Fibroblast of lung (primary cell): ENCODE measurements around the gene SLIT2. TPM values are rescaled to one million over a fixed set of nuclear protein-coding genes. Genes with fewer than 3 reads are reported as not detected.

Source experiments
- DNase-seq, 2 donors: peaks; one replicate each; pipeline versions ENCODE4 v3.0.0 to v3.0.0-alpha.2; 2010; ENCODE audit warnings: low read depth in 2 of 2
- H2AFZ ChIP-seq: 2 replicates; pipeline ENCODE4 v1.5.1; 2012; ENCODE audit warnings: low read length, control low read depth, inconsistent platforms
- H3K27ac ChIP-seq: 2 replicates; pipeline ENCODE4 v1.5.1; 2011; ENCODE audit warnings: low read length, control low read depth; ENCODE audit not compliant: insufficient read depth
- H3K27me3 ChIP-seq: 2 replicates; pipeline ENCODE4 v1.5.1; 2011; ENCODE audit warnings: mild to moderate bottlenecking, low read length; ENCODE audit not compliant: control insufficient read depth, insufficient read depth
- H3K36me3 ChIP-seq: 2 replicates; pipeline ENCODE4 v1.5.1; 2011; ENCODE audit warnings: low read length; ENCODE audit not compliant: control insufficient read depth, insufficient read depth
- H3K4me1 ChIP-seq: 2 replicates; pipeline ENCODE4 v1.5.1; 2011; ENCODE audit warnings: low read length; ENCODE audit not compliant: control insufficient read depth, insufficient read depth; ENCODE audit errors: extremely low read depth
- H3K4me2 ChIP-seq: 2 replicates; pipeline ENCODE4 v1.5.1; 2011; ENCODE audit warnings: low read length, control low read depth; ENCODE audit not compliant: insufficient read depth; ENCODE audit errors: extremely low read depth
- H3K4me3 ChIP-seq, 4 experiments: fragments of 200-600 bp in 1 of 4; sonication (generic) in 1 of 4; replicated peaks in 1 of 4; 2 replicates each; pipeline ENCODE4 v1.5.1; 2011 to 2016; ENCODE audit warnings: low read length in 4 of 4, low read depth in 3 of 4, mild to moderate bottlenecking in 3 of 4, control low read depth in 2 of 4, inconsistent platforms in 1 of 4, mixed read lengths in 1 of 4; ENCODE audit not compliant: insufficient read depth in 1 of 4; ENCODE audit errors: control extremely low read depth in 1 of 4
- H3K79me2 ChIP-seq: 2 replicates; pipeline ENCODE4 v1.5.1; 2012; ENCODE audit warnings: mild to moderate bottlenecking, low read length, inconsistent platforms; ENCODE audit not compliant: control insufficient read depth, insufficient read depth
- H3K9ac ChIP-seq: 2 replicates; pipeline ENCODE4 v1.5.1; 2011; ENCODE audit warnings: mild to moderate bottlenecking, low read length, control low read depth; ENCODE audit not compliant: insufficient read depth
- H3K9me3 ChIP-seq: 2 replicates; pipeline ENCODE4 v1.5.1; 2012; ENCODE audit warnings: low read depth, low read length; ENCODE audit not compliant: control insufficient read depth, insufficient read depth
- H4K20me1 ChIP-seq: 2 replicates; pipeline ENCODE4 v1.5.1; 2011; ENCODE audit warnings: low read length; ENCODE audit not compliant: control insufficient read depth, insufficient read depth; ENCODE audit errors: extremely low read depth
- EZH2 ChIP-seq: IDR thresholded peaks from 2 replicates; pipeline ENCODE4 v1.5.1; 2012; ENCODE audit warnings: low read length, control low read depth, mild to moderate bottlenecking; ENCODE audit errors: missing control alignments
- polyA plus RNA-seq, 2 donors: library from polyadenylated mRNA; depleted of rRNA in 1 of 2; stranded (reverse) in 1 of 2; unstranded in 1 of 2; fragments of >200 nt; gene quantifications; 2 replicates each; pipeline ENCODE4 v1.2.1, GENCODE V29; 2011 to 2012; ENCODE audit warnings: missing spikeins in 1 of 2
- total RNA-seq: library from RNA; depleted of rRNA; stranded (reverse); fragments of >200 nt; gene quantifications from 2 replicates; pipeline ENCODE4 v1.2.1, GENCODE V29; 2014
- TF ChIP-seq, protein P1 (sequence below), 2 donors: IDR thresholded peaks in 1 of 2; conservative IDR thresholded peaks in 1 of 2; 1 replicate in 1 of 2; 2 replicates in 1 of 2; pipeline ENCODE4 v1.5.1; 2011 to 2012; ENCODE audit warnings: low read length in 2 of 2, control low read depth in 1 of 2, inconsistent platforms in 1 of 2, low read depth in 1 of 2, mild to moderate bottlenecking in 1 of 2

Gene SLIT2
- total and polyA plus RNA-seq, 2 donors (not counting 1 experiment from before 2014, with no cell fraction given), result 12.6 to 27.8 TPM

DNA sequence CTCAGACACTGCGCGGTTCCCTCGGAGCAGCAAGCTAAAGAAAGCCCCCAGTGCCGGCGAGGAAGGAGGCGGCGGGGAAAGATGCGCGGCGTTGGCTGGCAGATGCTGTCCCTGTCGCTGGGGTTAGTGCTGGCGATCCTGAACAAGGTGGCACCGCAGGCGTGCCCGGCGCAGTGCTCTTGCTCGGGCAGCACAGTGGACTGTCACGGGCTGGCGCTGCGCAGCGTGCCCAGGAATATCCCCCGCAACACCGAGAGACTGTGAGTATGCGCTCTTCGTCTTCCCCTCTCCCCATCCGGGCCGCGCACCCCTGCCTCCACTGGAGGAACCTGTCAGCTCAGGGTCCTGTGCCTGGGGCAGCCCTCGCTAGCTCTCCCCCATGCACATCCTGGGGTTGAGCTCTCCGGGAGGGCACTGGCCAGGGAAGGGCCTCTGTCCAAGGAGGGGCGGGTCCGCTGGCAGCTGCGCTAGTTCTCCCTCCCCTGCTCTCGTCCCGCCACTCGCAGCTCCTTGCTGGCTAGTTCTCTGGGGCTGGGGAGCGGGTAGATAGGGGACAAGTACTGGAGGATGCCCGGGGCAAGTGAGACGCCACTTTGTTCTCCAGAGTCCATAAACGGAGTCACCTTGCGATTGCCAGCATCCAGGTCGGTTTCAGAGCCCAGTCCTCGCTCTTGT, 2.2 kb downstream of the SLIT2 start:
- H3K79me2 ChIP-seq, result peaks cover 39% of the 10 kb centered on the region
- H4K20me1 ChIP-seq, result no peaks in the 10 kb centered on the region
- peaks cover 5% of the 10 kb centered on the region for H3K4me1 ChIP-seq
- H3K36me3 ChIP-seq, result no peaks in the 10 kb centered on the region
- H3K27ac ChIP-seq, result peak overlapping the region; percentile 75
- no peaks in the 10 kb centered on the region for H3K9me3 ChIP-seq
- peak overlapping the region; percentile 67 for H3K9ac ChIP-seq
- peak overlapping the region; percentile 46 to 88 (median 77) for H3K4me3 ChIP-seq
- TF ChIP-seq EZH2, result no peak
- TF ChIP-seq, protein P1, sequence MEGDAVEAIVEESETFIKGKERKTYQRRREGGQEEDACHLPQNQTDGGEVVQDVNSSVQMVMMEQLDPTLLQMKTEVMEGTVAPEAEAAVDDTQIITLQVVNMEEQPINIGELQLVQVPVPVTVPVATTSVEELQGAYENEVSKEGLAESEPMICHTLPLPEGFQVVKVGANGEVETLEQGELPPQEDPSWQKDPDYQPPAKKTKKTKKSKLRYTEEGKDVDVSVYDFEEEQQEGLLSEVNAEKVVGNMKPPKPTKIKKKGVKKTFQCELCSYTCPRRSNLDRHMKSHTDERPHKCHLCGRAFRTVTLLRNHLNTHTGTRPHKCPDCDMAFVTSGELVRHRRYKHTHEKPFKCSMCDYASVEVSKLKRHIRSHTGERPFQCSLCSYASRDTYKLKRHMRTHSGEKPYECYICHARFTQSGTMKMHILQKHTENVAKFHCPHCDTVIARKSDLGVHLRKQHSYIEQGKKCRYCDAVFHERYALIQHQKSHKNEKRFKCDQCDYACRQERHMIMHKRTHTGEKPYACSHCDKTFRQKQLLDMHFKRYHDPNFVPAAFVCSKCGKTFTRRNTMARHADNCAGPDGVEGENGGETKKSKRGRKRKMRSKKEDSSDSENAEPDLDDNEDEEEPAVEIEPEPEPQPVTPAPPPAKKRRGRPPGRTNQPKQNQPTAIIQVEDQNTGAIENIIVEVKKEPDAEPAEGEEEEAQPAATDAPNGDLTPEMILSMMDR (conservative IDR thresholded peaks at IDR 0.05 in 1 of 2, IDR thresholded peaks at IDR 0.05 in 1 of 2; ENCODE audit: low read depth in 1 of 2, low read length in 2 of 2), result no peak
- DNase-seq, result peak; percentile 32 to 46
- peak overlapping the region; percentile 99 for H3K4me2 ChIP-seq
- no peaks in the 10 kb centered on the region for H3K27me3 ChIP-seq
- H2AFZ ChIP-seq, result peak overlapping the region; percentile 77

DNA sequence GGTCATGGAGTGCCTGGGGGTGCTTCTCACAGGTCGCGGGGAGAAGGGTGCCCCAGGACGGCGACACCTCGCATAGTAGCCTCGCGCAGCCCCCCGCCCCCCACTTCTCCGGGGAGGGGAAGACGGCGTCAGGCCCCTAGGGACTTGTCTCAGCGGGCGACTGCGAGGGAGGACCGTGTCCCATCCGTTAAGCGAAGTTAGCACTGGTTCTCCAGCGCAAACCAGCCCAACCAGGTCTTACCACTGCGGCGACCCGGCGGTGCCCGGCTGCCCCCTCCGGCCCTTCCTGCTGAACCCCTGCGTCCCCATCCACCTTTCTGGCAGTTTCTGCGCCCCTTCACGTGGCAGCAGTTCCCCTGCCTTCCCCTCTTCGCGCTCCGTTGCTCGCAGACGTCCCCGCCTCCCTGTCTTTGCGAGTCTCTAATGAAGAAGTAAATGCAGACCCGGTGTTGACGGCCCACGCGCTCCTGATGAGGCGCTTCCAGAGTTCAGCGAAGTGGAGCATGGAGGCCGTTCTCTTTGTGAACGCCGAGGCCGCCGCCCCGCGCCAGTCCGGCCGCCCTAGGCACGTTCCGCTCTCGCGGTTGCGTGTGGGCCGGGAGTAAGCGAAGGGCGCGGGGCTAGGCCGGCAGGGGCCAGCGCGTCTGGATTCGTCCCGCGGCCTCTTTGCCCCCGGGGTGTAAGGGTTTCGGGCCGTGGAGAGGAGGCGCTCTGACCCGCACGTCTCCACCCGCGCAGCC, 3.0 kb downstream of the SLIT2 start:
- H3K4me3 ChIP-seq, result peak overlapping the region; percentile 46 to 88 (median 77)
- peak; percentile 45 to 64 for DNase-seq
- peaks cover 39% of the 10 kb centered on the region for H3K79me2 ChIP-seq
- no peaks in the 10 kb centered on the region for H3K36me3 ChIP-seq
- peak overlapping the region; percentile 77 for H2AFZ ChIP-seq
- no peaks in the 10 kb centered on the region for H4K20me1 ChIP-seq
- TF ChIP-seq, protein P1 (conservative IDR thresholded peaks at IDR 0.05 in 1 of 2, IDR thresholded peaks at IDR 0.05 in 1 of 2; ENCODE audit: low read depth in 1 of 2, low read length in 2 of 2), result no peak
- no peak for TF ChIP-seq EZH2
- no peaks in the 10 kb centered on the region for H3K27me3 ChIP-seq
- H3K27ac ChIP-seq, result peak overlapping the region; percentile 75
- no peaks in the 10 kb centered on the region for H3K9me3 ChIP-seq
- peaks cover 6% of the 10 kb centered on the region for H3K4me1 ChIP-seq
- H3K4me2 ChIP-seq, result peak overlapping the region; percentile 99
- H3K9ac ChIP-seq, result peak overlapping the region; percentile 67

DNA sequence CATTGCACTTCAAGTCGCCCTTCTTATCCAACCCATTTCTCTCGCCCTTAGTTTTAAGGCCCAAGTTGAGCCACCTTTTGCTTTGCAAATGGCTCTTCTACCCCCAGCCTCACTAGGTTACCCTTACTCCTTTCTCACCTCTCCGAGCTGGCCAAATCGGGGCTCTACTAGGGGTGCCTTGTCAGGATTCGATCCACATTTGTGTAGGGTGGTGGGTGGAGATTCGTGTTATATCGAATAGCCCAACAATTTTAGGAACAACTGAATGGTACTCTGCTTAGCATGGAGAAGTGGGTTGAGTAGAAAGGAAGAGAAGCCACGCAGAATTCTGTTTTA, 3.5 kb downstream of the SLIT2 start:
- H3K36me3 ChIP-seq, result no peaks in the 10 kb centered on the region
- H3K4me1 ChIP-seq, result peaks cover 7% of the 10 kb centered on the region
- no peaks in the 10 kb centered on the region for H3K27me3 ChIP-seq
- peak overlapping the region; percentile 46 to 88 (median 71) for H3K4me3 ChIP-seq
- H3K27ac ChIP-seq, result peak overlapping the region; percentile 75
- peak overlapping the region; percentile 67 for H3K9ac ChIP-seq
- DNase-seq, result no peak
- peak overlapping the region; percentile 42 for H2AFZ ChIP-seq
- TF ChIP-seq EZH2, result no peak
- TF ChIP-seq, protein P1 (conservative IDR thresholded peaks at IDR 0.05 in 1 of 2, IDR thresholded peaks at IDR 0.05 in 1 of 2; ENCODE audit: low read depth in 1 of 2, low read length in 2 of 2), result no peak
- H4K20me1 ChIP-seq, result no peaks in the 10 kb centered on the region
- H3K4me2 ChIP-seq, result peak overlapping the region; percentile 99
- no peaks in the 10 kb centered on the region for H3K9me3 ChIP-seq
- H3K79me2 ChIP-seq, result peaks cover 39% of the 10 kb centered on the region
